H1 (cell line): ENCODE results near the gene SND1. TPM values are rescaled to one million over a fixed set of nuclear protein-coding genes. Genes with fewer than 3 reads are reported as not detected.

Source experiments
- CTCF ChIA-PET: fragments of 300-600 bp; sonication (Branson Sonifier 250); formaldehyde crosslinking; loops from one replicate; lab custom pipeline; 2021; ENCODE audit not compliant: partially characterized antibody; lab: Charles Lee
- POLR2A ChIA-PET: fragments of 300-600 bp; sonication (Branson Sonifier 250); formaldehyde crosslinking; loops from one replicate; lab custom pipeline; 2021; ENCODE audit warnings: inconsistent platforms; ENCODE audit not compliant: partially characterized antibody; lab: Charles Lee
- DNase-seq, 2 experiments: peaks; one replicate each; pipeline versions ENCODE4 v3.0.0 to v3.0.0-alpha.2; 2010 to 2022; ENCODE audit warnings: low spot score in 2 of 2, low read depth in 1 of 2, mixed read lengths in 1 of 2
- FAIRE-seq: peaks from 2 replicates; lab custom pipeline; 2011; peaks lifted over from hg19 to GRCh38; lab: Jason Lieb, UNC
- H2AFZ ChIP-seq: 2 replicates; pipeline ENCODE4 v1.8.1; 2012; ENCODE audit warnings: low read length, inconsistent platforms
- H2AK5ac ChIP-seq: 2 replicates; pipeline ENCODE4 v1.6.1; 2013; ENCODE audit warnings: low read depth, low read length
- H2BK120ac ChIP-seq: replicated peaks from 2 replicates; pipeline ENCODE3; 2013; ENCODE audit warnings: low read depth, low read length, inconsistent platforms
- H2BK12ac ChIP-seq: 2 replicates; pipeline ENCODE4 v1.6.1; 2013; ENCODE audit warnings: low read depth, low read length
- H2BK15ac ChIP-seq: 2 replicates; pipeline ENCODE4 v1.6.1; 2013; ENCODE audit warnings: low read length
- H2BK20ac ChIP-seq: 2 replicates; pipeline ENCODE4 v1.6.1; 2013; ENCODE audit warnings: low read length
- H2BK5ac ChIP-seq: 2 replicates; pipeline ENCODE4 v1.6.1; 2013; ENCODE audit warnings: low read depth, low read length
- H3K14ac ChIP-seq: 2 replicates; pipeline ENCODE4 v1.6.1; 2013; ENCODE audit warnings: inconsistent platforms; ENCODE audit not compliant: insufficient read length
- H3K18ac ChIP-seq: 2 replicates; pipeline ENCODE4 v1.6.1; 2013; ENCODE audit warnings: low read length; ENCODE audit errors: extremely low read depth
- H3K23ac ChIP-seq: 2 replicates; pipeline ENCODE4 v1.6.1; 2013; ENCODE audit warnings: inconsistent platforms; ENCODE audit not compliant: insufficient read length
- H3K23me2 ChIP-seq: 2 replicates; pipeline ENCODE4 v1.6.1; 2013; ENCODE audit warnings: low read depth, low read length
- H3K27ac ChIP-seq: 2 replicates; pipeline ENCODE4 v1.6.1; 2011; ENCODE audit warnings: low read depth, low read length, inconsistent platforms
- H3K27me3 ChIP-seq, 4 experiments: replicated peaks in 1 of 4; 1 replicate in 1 of 4; 2 replicates in 3 of 4; pipeline versions ENCODE4 v1.6.1 to v1.8.1; 2011 to 2013; ENCODE audit warnings: low read length in 3 of 4, mild to moderate bottlenecking in 3 of 4, inconsistent platforms in 2 of 4, mixed read lengths in 2 of 4, moderate library complexity in 1 of 4; ENCODE audit not compliant: control insufficient read depth in 3 of 4, insufficient read depth in 3 of 4; ENCODE audit errors: extremely low read depth in 1 of 4
- H3K36me3 ChIP-seq, 4 experiments: 2 replicates each; pipeline versions ENCODE4 v1.6.1 to v1.8.1; 2011 to 2013; ENCODE audit warnings: mild to moderate bottlenecking in 4 of 4, low read length in 3 of 4, moderate library complexity in 2 of 4, control low read depth in 1 of 4, inconsistent platforms in 1 of 4; ENCODE audit not compliant: insufficient read depth in 4 of 4, control insufficient read depth in 2 of 4
- H3K4ac ChIP-seq: replicated peaks from 2 replicates; pipeline ENCODE3; 2013; ENCODE audit warnings: low read length, low read depth, mixed read lengths, inconsistent platforms; ENCODE audit not compliant: insufficient read length
- H3K4me1 ChIP-seq, 4 experiments: replicated peaks in 1 of 4; 1 replicate in 1 of 4; 2 replicates in 3 of 4; pipeline versions ENCODE4 v1.6.1 to v1.8.1; 2011 to 2013; ENCODE audit warnings: low read length in 3 of 4, inconsistent platforms in 2 of 4, mixed read lengths in 1 of 4; ENCODE audit not compliant: insufficient read depth in 4 of 4, control insufficient read depth in 3 of 4
- H3K4me2 ChIP-seq, 2 experiments: 2 replicates each; pipeline versions ENCODE4 v1.6.1 to v1.8.1; 2011 to 2013; ENCODE audit warnings: low read depth in 2 of 2, low read length in 2 of 2, control low read depth in 1 of 2, inconsistent platforms in 1 of 2, mild to moderate bottlenecking in 1 of 2; ENCODE audit not compliant: insufficient read depth in 1 of 2
- H3K4me3 ChIP-seq, 4 experiments: fragments of 200-600, 300-600 bp in 1 of 4; sonication (generic), shearing (Covaris generic), sonication (Bioruptor Twin) in 1 of 4; 2 replicates each; pipeline versions ENCODE4 v1.5.1 to v1.8.1; 2011 to 2016; ENCODE audit warnings: low read length in 4 of 4, low read depth in 3 of 4, control low read depth in 2 of 4, inconsistent platforms in 2 of 4, mild to moderate bottlenecking in 2 of 4, mixed read lengths in 1 of 4, moderate library complexity in 1 of 4; ENCODE audit not compliant: insufficient read depth in 2 of 4; ENCODE audit errors: extremely low read depth in 1 of 4
- H3K56ac ChIP-seq: replicated peaks from 2 replicates; pipeline ENCODE3; 2013; ENCODE audit warnings: low read depth, mild to moderate bottlenecking, mixed read lengths, low read length, inconsistent platforms; ENCODE audit not compliant: insufficient read length
- H3K79me1 ChIP-seq: 2 replicates; pipeline ENCODE4 v1.6.1; 2013; ENCODE audit warnings: low read depth, low read length, control low read depth
- H3K79me2 ChIP-seq, 2 experiments: 2 replicates each; pipeline versions ENCODE4 v1.6.1 to v1.8.1; 2012 to 2013; ENCODE audit warnings: low read length in 2 of 2, mild to moderate bottlenecking in 2 of 2, inconsistent platforms in 1 of 2; ENCODE audit not compliant: insufficient read depth in 2 of 2, control insufficient read depth in 1 of 2
- H3K9ac ChIP-seq, 4 experiments: replicated peaks in 1 of 4; 1 replicate in 1 of 4; 2 replicates in 3 of 4; pipeline versions ENCODE4 v1.6.1 to v1.8.1; 2011 to 2013; ENCODE audit warnings: low read depth in 3 of 4, low read length in 3 of 4, control low read depth in 2 of 4, mild to moderate bottlenecking in 2 of 4, moderate library complexity in 2 of 4, inconsistent platforms in 1 of 4; ENCODE audit errors: extremely low read depth in 1 of 4
- H3K9me3 ChIP-seq, 2 experiments: 2 replicates each; pipeline versions ENCODE4 v1.6.1 to v1.8.1; 2012 to 2013; ENCODE audit warnings: mild to moderate bottlenecking in 2 of 2, moderate library complexity in 2 of 2, control low read depth in 1 of 2, inconsistent platforms in 1 of 2, low read depth in 1 of 2, low read length in 1 of 2, mixed read lengths in 1 of 2; ENCODE audit not compliant: insufficient read depth in 2 of 2
- H4K20me1 ChIP-seq, 2 experiments: replicated peaks in 1 of 2; 2 replicates each; pipeline versions ENCODE3 to v1.8.1; 2011 to 2013; ENCODE audit warnings: inconsistent platforms in 2 of 2, low read length in 2 of 2, mild to moderate bottlenecking in 1 of 2; ENCODE audit not compliant: insufficient read depth in 2 of 2, control insufficient read depth in 1 of 2
- H4K5ac ChIP-seq: 2 replicates; pipeline ENCODE4 v1.6.1; 2013; ENCODE audit warnings: low read length, low read depth, mixed read lengths, inconsistent platforms; ENCODE audit not compliant: insufficient read length
- H4K8ac ChIP-seq: 2 replicates; pipeline ENCODE4 v1.8.0; 2013; ENCODE audit warnings: mild to moderate bottlenecking, moderate library complexity, low read length, inconsistent platforms; ENCODE audit not compliant: insufficient read depth; ENCODE audit errors: extremely low read depth
- H4K91ac ChIP-seq: replicated peaks from 2 replicates; pipeline ENCODE3; 2013; ENCODE audit warnings: low read length, mixed read lengths, inconsistent platforms; ENCODE audit not compliant: insufficient read length
- ATF3 ChIP-seq: IDR thresholded peaks from 2 replicates; pipeline ENCODE4 v1.6.1; 2011; ENCODE audit warnings: low read depth, mild to moderate bottlenecking, low read length; ENCODE audit not compliant: insufficient read depth
- BRCA1 ChIP-seq: IDR thresholded peaks from 2 replicates; pipeline ENCODE4 v1.6.1; 2012; ENCODE audit warnings: low read depth, low read length, improper control_type of control experiment
- FOSL1 ChIP-seq: IDR thresholded peaks from 2 replicates; pipeline ENCODE4 v1.6.1; 2011; ENCODE audit warnings: mild to moderate bottlenecking, low read depth, low read length, moderate library complexity; ENCODE audit not compliant: insufficient read depth
- KDM1A ChIP-seq: fragments of 200-600, 300-600 bp; sonication (generic); IDR thresholded peaks from 2 replicates; pipeline ENCODE4 v1.7.1; 2016; ENCODE audit warnings: mild to moderate bottlenecking, low read length, borderline replicate concordance
- MAX ChIP-seq: IDR thresholded peaks from 2 replicates; pipeline ENCODE4 v1.6.1; 2012; ENCODE audit warnings: inconsistent platforms
- NANOG ChIP-seq: IDR thresholded peaks from 2 replicates; pipeline ENCODE4 v1.6.1; 2011; ENCODE audit warnings: low read length, low read depth, mild to moderate bottlenecking, inconsistent platforms; ENCODE audit not compliant: insufficient read depth, poor library complexity, severe bottlenecking
- POLR2A ChIP-seq, 2 experiments: IDR thresholded peaks; 1 replicate in 1 of 2; 2 replicates in 1 of 2; pipeline ENCODE4 v1.6.1; 2011; ENCODE audit warnings: low read depth in 2 of 2, low read length in 2 of 2, mild to moderate bottlenecking in 2 of 2; ENCODE audit errors: control extremely low read depth in 1 of 2
- RNF2 ChIP-seq: fragments of 200-900, 300-1000 bp; sonication (generic); IDR thresholded peaks from 2 replicates; pipeline ENCODE4 v1.7.1; 2016; ENCODE audit warnings: borderline replicate concordance, low read depth, mild to moderate bottlenecking, antibody characterized with exemption, low read length; ENCODE audit not compliant: poor library complexity, severe bottlenecking; ENCODE audit errors: missing control alignments
- TEAD4 ChIP-seq: IDR thresholded peaks from 2 replicates; pipeline ENCODE4 v1.6.1; 2012; ENCODE audit warnings: low read depth, low read length, inconsistent platforms, mixed read lengths
- USF2 ChIP-seq: IDR thresholded peaks from 2 replicates; pipeline ENCODE4 v1.6.1; 2011; ENCODE audit warnings: low read length, improper control_type of control experiment
- WGBS, 2 experiments: shearing (Covaris generic) in 1 of 2; methylation state at CpG; one replicate each; pipeline versions ENCODE4 v1.1.6 to v1.1.7; 2013 to 2015; ENCODE audit warnings: low lambda C conversion rate in 2 of 2, mixed read lengths in 2 of 2, inconsistent platforms in 1 of 2, low coverage in 1 of 2, missing lambda C conversion rate in 1 of 2; ENCODE audit not compliant: insufficient replicate concordance in 2 of 2, insufficient coverage in 1 of 2, insufficient read length in 1 of 2; ENCODE audit errors: extremely low coverage in 1 of 2, missing lambda C conversion rate in 1 of 2; 5-methylcytosine and 5-hydroxymethylcytosine counted together
- polyA plus RNA-seq, 7 experiments: library from polyadenylated mRNA; depleted of rRNA in 3 of 7; stranded (reverse) in 5 of 7; unstranded in 2 of 7; fragments of >200 nt in 5 of 7; fragments of 200-250 nt in 2 of 7; gene quantifications; 1 replicate in 5 of 7; 2 replicates in 1 of 7; 4 replicates in 1 of 7; pipeline versions ENCODE4 v1.2.1 to v1.2.3, GENCODE V29; 2011 to 2013; ENCODE audit warnings: missing spikeins in 2 of 7, mixed read lengths in 2 of 7
- total RNA-seq: library from RNA; stranded (reverse); fragmentation: NEBNext Ultra II Directional; extraction: Animal tissue kit (Norgen Biotek cat#: 25700); gene quantifications from 2 replicates; pipeline ENCODE4 v1.2.1, GENCODE V29; 2021

SND1 gene
- total and polyA plus RNA-seq, 2 of the 8 experiments (the other 6 are each of a cell fraction or from before 2014, with no cell fraction given) = 122 to 290 TPM

- 71% methylated on average over 1 of the region's 1 CpG; no CpG with 5 or more reads in 1 of the 2 experiments for WGBS, 2 experiments
- H3K4me2 ChIP-seq = no peak overlapping the region
- TF ChIP-seq NANOG (no peak), BRCA1 (no peak), RNF2 (no peak), ATF3 (no peak), MAX (no peak), FOSL1 (no peak), KDM1A (no peak), POLR2A (IDR thresholded peaks at IDR 0.05; ENCODE audit: control extremely low read depth in 1 of 2, low read depth in 2 of 2, low read length in 2 of 2) (no peak), TEAD4 (no peak), USF2 (no peak)
Observed at GRCh38 chr7:127776776-127777386, 124.9 kb downstream of the SND1 start.

More at GRCh38 chr7:127776776-127777386, 124.9 kb downstream of the SND1 start:
- H3K27me3 ChIP-seq = no peaks in the 10 kb centered on the region
- H2BK5ac ChIP-seq = no peak overlapping the region
- no peak overlapping the region for H2BK12ac ChIP-seq
- no peak overlapping the region for H2BK20ac ChIP-seq
- H3K4me3 ChIP-seq = no peak overlapping the region
- CTCF ChIA-PET = interaction anchor here (0.8 to 4.9 kb wide), 4 partner anchors 14 to 77 kb away, joined by 3 to 21 read pairs (median 4); no protein-coding TSS in a partner anchor
- peaks cover 0 to 58% of the 10 kb centered on the region in 2 experiments; a peak in 3 of 4 replicates for H3K79me2 ChIP-seq
- no peak overlapping the region for H2BK15ac ChIP-seq
- H3K14ac ChIP-seq = no peak overlapping the region
- no peaks in the 10 kb centered on the region for H3K9me3 ChIP-seq
- no peak overlapping the region for H4K5ac ChIP-seq
- H4K8ac ChIP-seq = no peak overlapping the region
- DNase-seq (no peak), FAIRE-seq (no peak)
- no peak overlapping the region for H2AK5ac ChIP-seq
- H4K20me1 ChIP-seq = peaks cover 0 to 6% of the 10 kb centered on the region in 2 experiments
- H3K36me3 ChIP-seq = no peaks in the 10 kb centered on the region
- H3K23ac ChIP-seq = no peak overlapping the region
- H4K91ac ChIP-seq = no peak overlapping the region
- H3K4ac ChIP-seq = no peak overlapping the region
- H3K4me1 ChIP-seq = peaks cover 0 to 3% (median 1%) of the 10 kb centered on the region in 4 experiments; a peak in 3 of 7 replicates
- H3K9ac ChIP-seq = no peak overlapping the region
- no peaks in the 10 kb centered on the region for H3K23me2 ChIP-seq
- POLR2A ChIA-PET = no interaction called here
- no peak overlapping the region for H2BK120ac ChIP-seq
- H2AFZ ChIP-seq = no peak overlapping the region
- H3K79me1 ChIP-seq = peaks cover 8% of the 10 kb centered on the region; the same call in 1 of the 2 replicates
- H3K56ac ChIP-seq = no peak overlapping the region
- H3K18ac ChIP-seq = no peak overlapping the region
- H3K27ac ChIP-seq = no peak overlapping the region
